ENCODE data around the gene CCDC82.

- no peak for TF ChIP-seq IRF3 (IDR thresholded peaks at IDR 0.05; ENCODE audit: low read depth, low read length)
- TF ChIP-seq USF1 (IDR thresholded peaks at IDR 0.05; ENCODE audit: borderline replicate concordance, low read depth), result no peak
- no peak for TF ChIP-seq CTCF (IDR thresholded peaks at IDR 0.05)
- no peak for TF ChIP-seq REST (IDR thresholded peaks at IDR 0.05; ENCODE audit: low read depth, low read length)
- TF ChIP-seq ZBTB33 (IDR thresholded peaks at IDR 0.05; ENCODE audit: borderline replicate concordance, low read depth), result no peak
- no peak for TF ChIP-seq MAX (IDR thresholded peaks at IDR 0.05; ENCODE audit: low read depth)
- TF ChIP-seq EP300 (IDR thresholded peaks at IDR 0.05; ENCODE audit: borderline replicate concordance in 1 of 2, low read depth in 1 of 2, low read length in 1 of 2), result no peak
- no peak for TF ChIP-seq TAF1 (IDR thresholded peaks at IDR 0.05; ENCODE audit: borderline replicate concordance, low read depth, low read length)
- TF ChIP-seq TEAD4 (IDR thresholded peaks at IDR 0.05; ENCODE audit: borderline replicate concordance, insufficient read depth), result no peak
- TF ChIP-seq RAD21 (IDR thresholded peaks at IDR 0.05; ENCODE audit: low read length), result no peak
- no peak for TF ChIP-seq USF2 (IDR thresholded peaks at IDR 0.05; ENCODE audit: borderline replicate concordance, low read depth, low read length)
- TF ChIP-seq RXRA (IDR thresholded peaks at IDR 0.05; ENCODE audit: borderline replicate concordance, low read depth), result no peak
- no peak for TF ChIP-seq FOSL2 (IDR thresholded peaks at IDR 0.05; ENCODE audit: borderline replicate concordance, low read depth)
- TF ChIP-seq SMC3 (IDR thresholded peaks at IDR 0.05; ENCODE audit: low read depth, low read length), result no peak
Measured at GRCh38 chr11:96413408-96413807, 23.7 kb upstream of the CCDC82 start.
